DMS79 (cell line): ENCODE data around the gene TNKS1BP1.

Experiments used
- DNase-seq: peaks from one replicate; lab custom pipeline; 2025; lab: John Stamatoyannopoulos, UW

Gene TNKS1BP1

GRCh38 chr11:57251491-57252104 is 73.2 kb downstream of the TNKS1BP1 start:
- DNase-seq, result no peak

- no peak for DNase-seq
These were observed 73.7 kb downstream of the TNKS1BP1 start for GRCh38 chr11:57251037-57251436.
